GM12892 (cell line): Measurements from ENCODE around the gene ATP8A1.

Source experiments
- POLR2A ChIP-seq: IDR thresholded peaks from 2 replicates; pipeline ENCODE4 v1.6.1; 2011; ENCODE audit warnings: low read depth, low read length, control low read depth
- TAF1 ChIP-seq: IDR thresholded peaks from 2 replicates; pipeline ENCODE4 v1.6.1; 2011; ENCODE audit warnings: low read depth, mild to moderate bottlenecking, control low read depth, low read length, borderline replicate concordance

DNA sequence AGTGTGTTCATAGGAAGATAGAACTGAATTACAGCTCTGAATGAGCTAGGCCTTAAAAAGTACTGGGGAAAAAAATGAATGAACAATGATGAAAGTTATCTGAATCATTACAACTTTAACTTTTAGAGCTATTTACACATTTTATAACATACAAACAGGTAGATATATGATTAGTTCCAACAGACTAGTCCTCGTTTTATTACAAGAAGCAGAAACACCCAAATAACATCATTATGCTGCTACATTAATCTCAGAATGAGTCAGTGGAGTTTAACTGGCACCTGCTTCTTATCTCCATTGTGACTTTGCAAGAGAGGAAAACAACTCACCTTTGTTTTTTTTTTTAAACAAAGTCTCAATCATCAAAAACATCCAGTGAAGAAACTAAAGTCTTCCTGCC, 15.2 kb downstream of the ATP8A1 start:
- no peak for TF ChIP-seq POLR2A
- TF ChIP-seq TAF1 = no peak
